Measurements from ENCODE around the gene ANGEL1. TPM values are rescaled to one million over a fixed set of nuclear protein-coding genes. Genes with fewer than 3 reads are reported as not detected.
A peak's percentile ranks its signal among the peaks of the same experiment; 100 is the strongest.

The ANGEL1 gene
- total and polyA plus RNA-seq, 2 of the 13 experiments (the other 11 are each of a cell fraction or from before 2014, with no cell fraction given): 14.3 to 20.1 TPM

GRCh38 chr14:76829650-76830421 is 17.2 kb upstream of the ANGEL1 start (continued):
- peak; percentile 14; the same call in 1 of the 2 replicates for TF ChIP-seq ZNF687 (CRISPR knock-in tag; IDR thresholded peaks at IDR 0.05)
- TF ChIP-seq PAWR (CRISPR knock-in tag; IDR thresholded peaks at IDR 0.05; ENCODE audit: borderline replicate concordance): no peak
- TF ChIP-seq HDAC6 (IDR thresholded peaks at IDR 0.05; ENCODE audit: low read depth, low read length): no peak
- TF ChIP-seq MTERF4 (CRISPR knock-in tag; IDR thresholded peaks at IDR 0.05): 0 out of 2 replicates have a peak, but pooled peaks have one; percentile 54
- peak; percentile 47; the same call in 1 of the 2 replicates for TF ChIP-seq ZFX (CRISPR knock-in tag; IDR thresholded peaks at IDR 0.05; ENCODE audit: low read depth)
- TF ChIP-seq ELF4 (CRISPR knock-in tag; IDR thresholded peaks at IDR 0.05; ENCODE audit: borderline replicate concordance): no peak
- no peak for TF ChIP-seq SOX6 (IDR thresholded peaks at IDR 0.05)
- peak; percentile 89 for TF ChIP-seq SOX6 (CRISPR knock-in tag; IDR thresholded peaks at IDR 0.05)
- TF ChIP-seq ZNF17 (CRISPR knock-in tag; IDR thresholded peaks at IDR 0.05): no peak
- TF ChIP-seq ZNF276 (CRISPR knock-in tag; IDR thresholded peaks at IDR 0.05; ENCODE audit: low read depth): no peak
- no peak for TF ChIP-seq LBX2 (CRISPR knock-in tag; IDR thresholded peaks at IDR 0.05; ENCODE audit: borderline replicate concordance)
- peak; percentile 96 for TF ChIP-seq TFAP4 (IDR thresholded peaks at IDR 0.05; ENCODE audit: borderline replicate concordance, low read depth)
- TF ChIP-seq ZNF7 (CRISPR knock-in tag; IDR thresholded peaks at IDR 0.05): no peak
- no peak for TF ChIP-seq ZNF468 (CRISPR knock-in tag; IDR thresholded peaks at IDR 0.05)
- no peak for TF ChIP-seq NR3C1 (CRISPR knock-in tag; IDR thresholded peaks at IDR 0.05)
- TF ChIP-seq KDM6A (CRISPR knock-in tag; IDR thresholded peaks at IDR 0.05; ENCODE audit: low read depth): no peak

Data from HepG2 (cell line).